ENCODE results near the gene IL18BP.

- TF ChIP-seq CTCF (conservative IDR thresholded peaks at IDR 0.05) = no peak
- TF ChIP-seq ZFX (IDR thresholded peaks at IDR 0.05) = peak; percentile 61; the same call in 1 of the 2 replicates
Measured at GRCh38 chr11:72012897-72013721, 14.4 kb downstream of the IL18BP start.

Measured in C4-2B (cell line).